HL-60 (cell line): ENCODE data around the gene LMBR1.
"Not testable (repeated sequence)": the region's sequence is repeated elsewhere in the genome, so short reads cannot be mapped to it uniquely, and the experiment has no call there.

Source experiments
- DNase-seq, 2 experiments: peaks; one replicate each; pipeline ENCODE4 v3.0.0-alpha.2; 2010 to 2020; ENCODE audit warnings: low read depth in 1 of 2, low spot score in 1 of 2
- H3K27ac ChIP-seq: fragments of 250-450 bp; sonication (Bioruptor Pico); replicated peaks from 2 replicates; pipeline ENCODE4 v1.5.1; 2020; ENCODE audit warnings: mild to moderate bottlenecking, moderate library complexity
- H3K27me3 ChIP-seq: fragments of 250-450 bp; sonication (Bioruptor Pico); 2 replicates; pipeline ENCODE4 v1.5.1; 2021; ENCODE audit warnings: mild to moderate bottlenecking, moderate library complexity; ENCODE audit not compliant: insufficient read depth, poor library complexity, severe bottlenecking
- H3K4me3 ChIP-seq: replicated peaks from 2 replicates; pipeline ENCODE4 v1.5.1; 2011; ENCODE audit warnings: mild to moderate bottlenecking, control low read depth, low read length; ENCODE audit not compliant: insufficient read depth
- CTCF ChIP-seq: IDR thresholded peaks from one replicate; pipeline ENCODE4 v1.5.1; 2011; ENCODE audit warnings: low read length, control low read depth, inconsistent platforms; ENCODE audit not compliant: insufficient read depth
- GABPA ChIP-seq: IDR thresholded peaks from 2 replicates; pipeline ENCODE4 v1.6.1; 2012; ENCODE audit warnings: low read depth
- POLR2AphosphoS5 ChIP-seq: IDR thresholded peaks from 2 replicates; pipeline ENCODE4 v1.6.1; 2012; ENCODE audit warnings: low read depth
- REST ChIP-seq: IDR thresholded peaks from 2 replicates; pipeline ENCODE4 v1.6.1; 2012; ENCODE audit warnings: low read depth; ENCODE audit not compliant: insufficient replicate concordance
- SPI1 ChIP-seq: IDR thresholded peaks from 2 replicates; pipeline ENCODE4 v1.6.1; 2012; ENCODE audit warnings: low read depth, mild to moderate bottlenecking, borderline replicate concordance

Gene LMBR1

GRCh38 chr7:156811706-156812105, 81.3 kb downstream of the LMBR1 start:
- no peak for TF ChIP-seq SPI1
- TF ChIP-seq REST: no peak
- TF ChIP-seq GABPA: no peak
- TF ChIP-seq CTCF: no peak
- no peak for TF ChIP-seq POLR2AphosphoS5
- no peak for DNase-seq
- no peak overlapping the region for H3K27ac ChIP-seq
- no peaks in the 10 kb centered on the region for H3K27me3 ChIP-seq
- H3K4me3 ChIP-seq: no peak overlapping the region

- not testable (repeated sequence) for H3K27ac ChIP-seq, H3K4me3 ChIP-seq, H3K27me3 ChIP-seq, DNase-seq
Observed at GRCh38 chr7:156803656-156804055, 89.3 kb downstream of the LMBR1 start.

GRCh38 chr7:156802214-156802613, 90.8 kb downstream of the LMBR1 start:
- no peaks in the 10 kb centered on the region for H3K27me3 ChIP-seq
- DNase-seq: no peak
- H3K4me3 ChIP-seq: no peak overlapping the region
- TF ChIP-seq POLR2AphosphoS5 (no peak), CTCF (no peak), REST (no peak), SPI1 (no peak), GABPA (no peak)
- no peak overlapping the region for H3K27ac ChIP-seq

- Histone ChIP-seq H3K27ac (no peak overlapping the region), H3K27me3 (no peaks in the 10 kb centered on the region), H3K4me3 (no peak overlapping the region)
- DNase-seq: no peak
- no peak for TF ChIP-seq POLR2AphosphoS5
- no peak for TF ChIP-seq GABPA
- TF ChIP-seq SPI1: no peak
- TF ChIP-seq CTCF: no peak
- TF ChIP-seq REST: no peak
Observed at GRCh38 chr7:156795415-156795814, 97.6 kb downstream of the LMBR1 start.
